WTC11 (cell line): Measurements from ENCODE around the gene PRKAG2. TPM values are rescaled to one million over a fixed set of nuclear protein-coding genes. Genes with fewer than 3 reads are reported as not detected.

Experiments
- ATAC-seq: fragments of 200-7000 bp; cut with Tn5 transposase; 2 replicates; pipeline ENCODE4 v1.10.0; 2021; ENCODE audit warnings: mild to moderate bottlenecking, moderate library complexity
- CTCF ChIA-PET: fragments of 300-600 bp; sonication (Branson Sonifier 250); formaldehyde crosslinking; loops from one replicate; lab custom pipeline; 2021; ENCODE audit warnings: antibody characterized with exemption; lab: Charles Lee
- POLR2A ChIA-PET: fragments of 350-600 bp; sonication (Branson Sonifier 250); formaldehyde crosslinking; loops from one replicate; lab custom pipeline; 2021; ENCODE audit warnings: antibody characterized with exemption; lab: Charles Lee
- DNase-seq: peaks from one replicate; pipeline ENCODE4 v3.0.0; 2021; ENCODE audit warnings: low spot score
- H3K27ac Mint-ChIP-seq: 2 replicates; pipeline ENCODE4 v1.8.0; 2021; ENCODE audit warnings: mixed read lengths
- H3K27me3 Mint-ChIP-seq: 2 replicates; pipeline ENCODE4 v1.8.0; 2021; ENCODE audit warnings: low read depth, mild to moderate bottlenecking, moderate library complexity, mixed read lengths
- H3K36me3 Mint-ChIP-seq: 2 replicates; pipeline ENCODE4 v1.8.0; 2021; ENCODE audit warnings: mixed read lengths
- H3K4me1 Mint-ChIP-seq: 2 replicates; pipeline ENCODE4 v1.8.0; 2022; ENCODE audit warnings: mixed read lengths
- H3K4me3 Mint-ChIP-seq: 2 replicates; pipeline ENCODE4 v1.8.0; 2021; ENCODE audit warnings: mild to moderate bottlenecking, moderate library complexity, mixed read lengths
- H3K9me3 Mint-ChIP-seq: 2 replicates; pipeline ENCODE4 v1.8.0; 2021; ENCODE audit warnings: mixed read lengths
- ATF3 ChIP-seq: sonication (generic); formaldehyde crosslinking; conservative IDR thresholded peaks from 2 replicates; pipeline ENCODE4 v1.8.1; 2022; ENCODE audit warnings: mild to moderate bottlenecking, missing genetic modification reagents
- ATF6 ChIP-seq: sonication (generic); formaldehyde crosslinking; IDR thresholded peaks from 2 replicates; pipeline ENCODE4 v1.8.1; 2023; ENCODE audit warnings: mild to moderate bottlenecking, missing genetic modification reagents
- CBFB ChIP-seq: sonication (generic); formaldehyde crosslinking; IDR thresholded peaks from 2 replicates; pipeline ENCODE4 v1.8.1; 2022; ENCODE audit warnings: mild to moderate bottlenecking, low read depth, missing genetic modification reagents
- CREB1 ChIP-seq: sonication (generic); formaldehyde crosslinking; IDR thresholded peaks from 2 replicates; pipeline ENCODE4 v1.8.0; 2023; ENCODE audit warnings: mild to moderate bottlenecking, missing genetic modification reagents
- CREM ChIP-seq: sonication (generic); formaldehyde crosslinking; IDR thresholded peaks from 2 replicates; pipeline ENCODE4 v1.8.1; 2022; ENCODE audit warnings: mild to moderate bottlenecking, missing genetic modification reagents, moderate library complexity
- ERG ChIP-seq: fragments of 250-450 bp; sonication (Bioruptor Pico); IDR thresholded peaks from 2 replicates; pipeline ENCODE4 v1.8.0; 2021; ENCODE audit warnings: mild to moderate bottlenecking
- ESRRA ChIP-seq: sonication (generic); formaldehyde crosslinking; IDR thresholded peaks from 2 replicates; pipeline ENCODE4 v1.8.1; 2022; ENCODE audit warnings: mild to moderate bottlenecking, missing genetic modification reagents, borderline replicate concordance
- IRF1 ChIP-seq: sonication (generic); formaldehyde crosslinking; IDR thresholded peaks from 2 replicates; pipeline ENCODE4 v1.8.0; 2023; ENCODE audit warnings: missing genetic modification reagents
- JAZF1 ChIP-seq: fragments of 250-450 bp; sonication (Bioruptor Pico); IDR thresholded peaks from 2 replicates; pipeline ENCODE4 v1.9.0; 2021; ENCODE audit warnings: moderate library complexity, mild to moderate bottlenecking, inconsistent platforms
- KAT7 ChIP-seq: sonication (generic); formaldehyde crosslinking; IDR thresholded peaks from 2 replicates; pipeline ENCODE4 v1.8.1; 2023; ENCODE audit warnings: missing genetic modification reagents, mild to moderate bottlenecking, borderline replicate concordance
- NR2C2 ChIP-seq: sonication (generic); formaldehyde crosslinking; IDR thresholded peaks from 2 replicates; pipeline ENCODE4 v1.8.0; 2022; ENCODE audit warnings: mild to moderate bottlenecking, missing genetic modification reagents
- SMAD3 ChIP-seq: sonication (generic); formaldehyde crosslinking; IDR thresholded peaks from 2 replicates; pipeline ENCODE4 v1.8.0; 2022; ENCODE audit warnings: missing genetic modification reagents, mild to moderate bottlenecking, borderline replicate concordance
- SP1 ChIP-seq: sonication (generic); formaldehyde crosslinking; conservative IDR thresholded peaks from 2 replicates; pipeline ENCODE4 v1.8.1; 2022; ENCODE audit warnings: missing genetic modification reagents
- TP53 ChIP-seq: sonication (generic); formaldehyde crosslinking; IDR thresholded peaks from 2 replicates; pipeline ENCODE4 v1.8.1; 2023; ENCODE audit warnings: mild to moderate bottlenecking, missing genetic modification reagents
- ZNF219 ChIP-seq: sonication (generic); formaldehyde crosslinking; IDR thresholded peaks from 2 replicates; pipeline ENCODE4 v1.8.0; 2023; ENCODE audit warnings: missing genetic modification reagents, mild to moderate bottlenecking, borderline replicate concordance
- ZNF317 ChIP-seq: sonication (generic); formaldehyde crosslinking; IDR thresholded peaks from 2 replicates; pipeline ENCODE4 v1.8.1; 2023; ENCODE audit warnings: low read depth, mild to moderate bottlenecking, moderate library complexity, missing genetic modification reagents, borderline replicate concordance
- ZNF416 ChIP-seq: fragments of 250-450 bp; sonication (Bioruptor Pico); IDR thresholded peaks from 2 replicates; pipeline ENCODE4 v1.9.0; 2021; ENCODE audit warnings: mild to moderate bottlenecking, inconsistent platforms
- ZSCAN18 ChIP-seq: fragments of 250-450 bp; sonication (Bioruptor Pico); IDR thresholded peaks from 2 replicates; pipeline ENCODE4 v2.1.2; 2022; ENCODE audit warnings: mild to moderate bottlenecking, moderate library complexity
- total RNA-seq: library from RNA; stranded (reverse); gene quantifications from 3 replicates; pipeline ENCODE4 v1.2.3, GENCODE V29; 2021

The PRKAG2 gene
- total RNA-seq, 1 experiment from 2014 or later, result 20.3 TPM

DNA sequence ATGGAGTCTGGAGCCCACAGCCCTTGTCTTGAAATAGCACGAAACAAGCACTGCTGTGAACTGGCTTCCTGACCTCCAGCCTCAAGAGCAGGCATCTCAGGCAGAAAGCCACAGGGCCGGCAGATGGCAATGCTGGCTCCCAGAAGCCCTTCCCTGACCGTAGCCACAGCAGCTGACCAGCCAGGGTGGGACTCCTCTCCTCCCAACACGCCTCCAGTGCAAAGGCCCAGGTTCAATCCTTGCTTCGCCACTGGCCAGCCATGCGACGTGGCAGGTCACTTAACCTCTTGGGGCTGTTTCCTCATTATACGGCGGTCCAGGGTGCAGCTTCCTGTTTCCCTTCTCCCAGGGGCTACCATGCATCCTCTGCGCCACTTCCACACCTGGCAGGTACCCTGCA, 12.8 kb downstream of the PRKAG2 start (continued):
- TF ChIP-seq ZNF219 (CRISPR knock-in tag) (no peak), CREB1 (CRISPR knock-in tag) (no peak), SP1 (no peak), ESRRA (CRISPR knock-in tag) (no peak), ATF6 (CRISPR knock-in tag) (no peak), KAT7 (CRISPR knock-in tag) (no peak), ZNF317 (CRISPR knock-in tag) (no peak), ZSCAN18 (CRISPR knock-in tag) (no peak), NR2C2 (CRISPR knock-in tag) (no peak), ERG (CRISPR knock-in tag) (no peak)
- TF ChIP-seq, all 79 proteins: peak for 0

- no peak overlapping the region for H3K4me3 Mint-ChIP-seq
- ChIA-PET CTCF (interaction anchor here (0.6 to 1.5 kb wide), 13 partner anchors 11 to 344 kb away, joined by 3 to 13 read pairs (median 4); partner anchors contain the start of genes GALNT11 and RHEB), POLR2A (interaction anchor here (0.6 kb wide), 1 partner anchor 12 kb away, joined by 4 read pairs; no protein-coding TSS in a partner anchor)
- no peaks in the 10 kb centered on the region for H3K9me3 Mint-ChIP-seq
- no peaks in the 10 kb centered on the region for H3K27me3 Mint-ChIP-seq
- no peak for TF ChIP-seq CREM
- TF ChIP-seq ZSCAN18 (CRISPR knock-in tag), result no peak
- no peak for TF ChIP-seq ZNF219 (CRISPR knock-in tag)
- no peak for TF ChIP-seq JAZF1 (CRISPR knock-in tag)
- TF ChIP-seq SMAD3 (CRISPR knock-in tag), result no peak
- no peak for TF ChIP-seq TP53 (CRISPR knock-in tag)
- TF ChIP-seq KAT7 (CRISPR knock-in tag), result no peak
- no peak for TF ChIP-seq ZNF416 (CRISPR knock-in tag)
- TF ChIP-seq ATF3 (CRISPR knock-in tag), result no peak
- TF ChIP-seq CBFB (CRISPR knock-in tag), result no peak
- no peak for TF ChIP-seq IRF1
- DNase-seq, result peak; percentile 37
- H3K4me1 Mint-ChIP-seq, result peaks cover 11% of the 10 kb centered on the region
- H3K27ac Mint-ChIP-seq, result no peak overlapping the region
- peak; percentile 84 for ATAC-seq
- H3K36me3 Mint-ChIP-seq, result no peaks in the 10 kb centered on the region
Measured at GRCh38 chr7:151863386-151864079, 13.4 kb downstream of the PRKAG2 start.
